8988T (cell line): ENCODE measurements around the gene KRTAP5-6.

Source experiments
- DNase-seq: peaks from one replicate; pipeline ENCODE4 v3.0.0; 2011

KRTAP5-6 gene

GRCh38 chr11:1734641-1735081 is 37.7 kb downstream of the KRTAP5-6 start:
- no peak for DNase-seq

- no peak for DNase-seq
These were observed 38.3 kb downstream of the KRTAP5-6 start for GRCh38 chr11:1735271-1735670.

- no peak for DNase-seq
These were observed 39.5 kb downstream of the KRTAP5-6 start for GRCh38 chr11:1736447-1736992.

- no peak for DNase-seq
These were observed 40.2 kb downstream of the KRTAP5-6 start for GRCh38 chr11:1737080-1737757.

- no peak for DNase-seq
These were observed 41.4 kb downstream of the KRTAP5-6 start for GRCh38 chr11:1738380-1738779.

- DNase-seq = no peak
These were observed 42.6 kb downstream of the KRTAP5-6 start for GRCh38 chr11:1739576-1739975.

- no peak for DNase-seq
These were observed 44.0 kb downstream of the KRTAP5-6 start for GRCh38 chr11:1740786-1741530.

- no peak for DNase-seq
These were observed 44.7 kb downstream of the KRTAP5-6 start for GRCh38 chr11:1741741-1742140.

- no peak for DNase-seq
These were observed 45.4 kb downstream of the KRTAP5-6 start for GRCh38 chr11:1742371-1742770.

GRCh38 chr11:1742869-1743584 is 46.0 kb downstream of the KRTAP5-6 start:
- DNase-seq = no peak

GRCh38 chr11:1743585-1744136 is 46.7 kb downstream of the KRTAP5-6 start:
- DNase-seq = no peak

GRCh38 chr11:1744137-1744886 is 47.3 kb downstream of the KRTAP5-6 start:
- DNase-seq = no peak

- DNase-seq = no peak
These were observed 48.1 kb downstream of the KRTAP5-6 start for GRCh38 chr11:1744891-1745700.

- DNase-seq = no peak
These were observed 48.8 kb downstream of the KRTAP5-6 start for GRCh38 chr11:1745701-1746320.

- DNase-seq = no peak
These were observed 49.5 kb downstream of the KRTAP5-6 start for GRCh38 chr11:1746511-1746931.

GRCh38 chr11:1746956-1747752 is 50.2 kb downstream of the KRTAP5-6 start:
- no peak for DNase-seq
